Kidney epithelial cell (primary cell): ENCODE results near the gene BCL2L13. TPM values are rescaled to one million over a fixed set of nuclear protein-coding genes. Genes with fewer than 3 reads are reported as not detected.

Experiments used
- DNase-seq: peaks from one replicate; pipeline ENCODE4 v3.0.0-alpha.2; 2010; ENCODE audit warnings: low read depth
- H3K27me3 ChIP-seq: 2 replicates; pipeline ENCODE4 v1.6.0; 2011; ENCODE audit warnings: low read length; ENCODE audit not compliant: control insufficient read depth, insufficient read depth
- H3K36me3 ChIP-seq: 2 replicates; pipeline ENCODE4 v1.5.1; 2011; ENCODE audit warnings: low read length; ENCODE audit not compliant: control insufficient read depth, insufficient read depth
- H3K4me3 ChIP-seq: 2 replicates; pipeline ENCODE4 v1.5.1; 2011; ENCODE audit warnings: low read depth, mild to moderate bottlenecking, control low read depth, low read length
- total RNA-seq: library from RNA; depleted of rRNA; stranded (reverse); fragments of >200 nt; gene quantifications from 2 replicates; pipeline ENCODE4 v1.2.3, GENCODE V29; 2015
- TF ChIP-seq, protein P1 (sequence below): IDR thresholded peaks from 2 replicates; pipeline ENCODE4 v1.5.1; 2011; ENCODE audit warnings: mild to moderate bottlenecking, moderate library complexity, low read length, control low read depth, inconsistent platforms; ENCODE audit not compliant: insufficient read depth, poor library complexity, severe bottlenecking

Gene BCL2L13
- total RNA-seq, 1 donor from 2014 or later: 58.4 TPM

GRCh38 chr22:17724241-17724640 lies 85.7 kb downstream of the BCL2L13 start:
- Histone ChIP-seq H3K4me3 (no peak overlapping the region), H3K36me3 (no peaks in the 10 kb centered on the region), H3K27me3 (no peaks in the 10 kb centered on the region)
- DNase-seq: no peak
- TF ChIP-seq, protein P1, sequence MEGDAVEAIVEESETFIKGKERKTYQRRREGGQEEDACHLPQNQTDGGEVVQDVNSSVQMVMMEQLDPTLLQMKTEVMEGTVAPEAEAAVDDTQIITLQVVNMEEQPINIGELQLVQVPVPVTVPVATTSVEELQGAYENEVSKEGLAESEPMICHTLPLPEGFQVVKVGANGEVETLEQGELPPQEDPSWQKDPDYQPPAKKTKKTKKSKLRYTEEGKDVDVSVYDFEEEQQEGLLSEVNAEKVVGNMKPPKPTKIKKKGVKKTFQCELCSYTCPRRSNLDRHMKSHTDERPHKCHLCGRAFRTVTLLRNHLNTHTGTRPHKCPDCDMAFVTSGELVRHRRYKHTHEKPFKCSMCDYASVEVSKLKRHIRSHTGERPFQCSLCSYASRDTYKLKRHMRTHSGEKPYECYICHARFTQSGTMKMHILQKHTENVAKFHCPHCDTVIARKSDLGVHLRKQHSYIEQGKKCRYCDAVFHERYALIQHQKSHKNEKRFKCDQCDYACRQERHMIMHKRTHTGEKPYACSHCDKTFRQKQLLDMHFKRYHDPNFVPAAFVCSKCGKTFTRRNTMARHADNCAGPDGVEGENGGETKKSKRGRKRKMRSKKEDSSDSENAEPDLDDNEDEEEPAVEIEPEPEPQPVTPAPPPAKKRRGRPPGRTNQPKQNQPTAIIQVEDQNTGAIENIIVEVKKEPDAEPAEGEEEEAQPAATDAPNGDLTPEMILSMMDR: no peak

DNA sequence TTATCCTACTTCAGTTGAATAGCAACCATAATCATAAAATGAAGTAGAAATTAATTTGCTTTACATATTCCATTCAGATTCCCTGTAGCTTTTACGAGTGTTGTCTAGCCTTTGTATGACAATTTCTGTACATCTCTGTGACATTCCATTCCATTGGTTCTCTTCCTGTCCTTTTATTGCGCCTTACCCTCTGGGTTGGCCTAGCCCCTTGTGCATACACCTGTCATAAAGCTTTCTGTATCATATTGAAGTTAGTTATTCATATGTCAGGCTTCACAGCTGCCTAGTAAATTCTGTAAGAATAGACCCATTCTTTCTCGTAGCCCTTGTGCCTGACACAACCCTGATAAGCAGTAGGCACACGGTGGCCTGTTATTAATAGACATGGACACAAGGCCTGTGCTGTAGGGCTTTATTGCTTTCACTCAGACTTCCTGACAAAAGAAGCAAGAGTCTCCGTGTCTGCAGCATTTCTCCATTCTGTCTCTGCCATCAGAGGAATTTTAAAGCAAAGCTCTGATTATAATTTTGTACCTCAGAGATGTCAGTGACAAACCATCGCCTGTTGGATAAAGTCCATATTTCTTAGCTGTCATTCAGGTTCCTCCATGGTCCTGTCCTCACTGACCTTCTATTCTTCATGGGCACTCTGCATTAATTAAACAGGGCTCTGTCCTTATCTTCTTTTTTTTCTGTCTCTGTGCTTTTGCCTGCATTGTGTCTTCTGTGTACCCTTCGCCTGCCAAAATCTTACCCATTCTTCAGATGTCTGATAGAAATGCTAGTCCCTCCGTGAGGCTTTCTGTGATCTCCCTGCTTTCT lies 86.3 kb downstream of the BCL2L13 start:
- H3K36me3 ChIP-seq: no peaks in the 10 kb centered on the region
- TF ChIP-seq, protein P1: no peak
- no peak overlapping the region for H3K4me3 ChIP-seq
- H3K27me3 ChIP-seq: no peaks in the 10 kb centered on the region
- DNase-seq: no peak

DNA sequence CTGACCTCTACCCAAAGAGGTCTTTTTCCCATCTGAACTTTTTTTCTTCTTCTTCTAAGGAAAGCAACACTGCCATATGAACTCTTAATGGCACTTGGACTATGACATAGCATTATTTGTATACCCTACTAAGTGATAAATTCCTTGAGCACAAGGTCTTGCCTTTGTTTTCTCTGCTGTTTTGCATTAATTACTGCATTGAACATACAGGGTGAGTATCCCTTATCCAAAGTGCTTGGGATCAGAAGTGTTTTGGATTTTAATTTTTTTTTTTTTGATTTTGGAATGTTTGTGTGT lies 86.9 kb downstream of the BCL2L13 start:
- no peak for DNase-seq
- H3K4me3 ChIP-seq: no peak overlapping the region
- peaks cover 2% of the 10 kb centered on the region for H3K36me3 ChIP-seq
- H3K27me3 ChIP-seq: no peaks in the 10 kb centered on the region
- TF ChIP-seq, protein P1: no peak

GRCh38 chr22:17726006-17726927 lies 87.7 kb downstream of the BCL2L13 start:
- no peak for DNase-seq
- TF ChIP-seq, protein P1: no peak
- Histone ChIP-seq H3K36me3 (peaks cover 2% of the 10 kb centered on the region), H3K27me3 (no peaks in the 10 kb centered on the region), H3K4me3 (no peak overlapping the region)

GRCh38 chr22:17726928-17727897 lies 88.7 kb downstream of the BCL2L13 start:
- no peak for DNase-seq
- Histone ChIP-seq H3K27me3 (no peaks in the 10 kb centered on the region), H3K36me3 (peaks cover 2% of the 10 kb centered on the region), H3K4me3 (no peak overlapping the region)
- TF ChIP-seq, protein P1: no peak
